Astrocyte (in vitro differentiated cells and primary cell): Measurements from ENCODE around the gene ITGA1.

Source experiments
- CTCF ChIP-seq: IDR thresholded peaks from 2 replicates; pipeline ENCODE4 v1.5.1; 2011; ENCODE audit warnings: low read depth, mild to moderate bottlenecking, inconsistent platforms, low read length, moderate library complexity; ENCODE audit not compliant: insufficient read depth
- EZH2 ChIP-seq: IDR thresholded peaks from 2 replicates; pipeline ENCODE4 v1.6.1; 2012; ENCODE audit warnings: mild to moderate bottlenecking, low read length, inconsistent platforms; ENCODE audit not compliant: insufficient read depth

GRCh38 chr5:52789851-52790250, 2.1 kb downstream of the ITGA1 start:
- TF ChIP-seq CTCF (no peak), EZH2 (no peak)
